Measurements from ENCODE around the gene CAND2. TPM values are rescaled to one million over a fixed set of nuclear protein-coding genes. Genes with fewer than 3 reads are reported as not detected.

The CAND2 gene
- total and polyA plus RNA-seq, 2 of the 8 experiments (the other 6 are each of a cell fraction or from before 2014, with no cell fraction given), result 8.7 TPM

DNA sequence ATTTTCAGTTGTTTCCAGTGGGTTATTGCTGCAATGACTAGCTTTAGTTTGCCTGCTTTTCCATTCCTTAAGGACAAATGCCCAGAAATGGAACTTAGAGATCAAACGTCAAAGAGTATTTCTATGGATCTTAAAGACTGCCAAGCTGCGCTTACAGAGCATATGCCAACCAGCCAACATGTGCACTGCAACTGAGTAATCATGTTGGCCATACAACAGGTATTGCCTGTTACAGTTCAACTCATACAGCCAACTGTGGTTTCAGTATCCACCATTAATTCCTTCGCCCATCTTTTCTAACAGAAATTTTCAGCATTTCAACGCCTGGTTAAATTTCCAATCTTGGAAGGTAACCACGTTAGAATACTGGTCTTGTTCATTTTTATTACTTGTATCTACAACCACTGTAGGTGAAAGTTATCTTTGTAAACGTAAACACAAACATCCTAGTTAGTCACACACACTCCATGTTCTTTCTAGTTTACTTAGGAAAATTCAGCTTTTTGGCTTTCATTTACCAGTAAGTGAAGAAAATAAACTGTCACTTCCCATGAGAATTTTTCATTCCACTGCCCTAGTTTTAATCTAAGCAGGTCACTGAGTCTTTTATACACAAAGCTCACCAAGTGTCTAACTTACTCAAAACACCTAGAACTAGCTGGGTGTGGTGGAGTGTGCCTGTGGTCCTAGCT is 41.0 kb downstream of the CAND2 start:
- ChIA-PET CTCF (ENCODE audit: partially characterized antibody) (interaction anchor here (0.6 to 1.4 kb wide), 7 partner anchors 14 to 453 kb away, joined by 3 to 5 read pairs (median 4); no protein-coding TSS in a partner anchor), POLR2A (ENCODE audit: partially characterized antibody) (interaction anchor here (0.5 to 20.9 kb wide), 21 partner anchors 9 to 252 kb away, joined by 3 to 661 read pairs (median 4); no protein-coding TSS in a partner anchor)
- H2AFZ ChIP-seq (ENCODE audit: low read length), result no peak overlapping the region
- H3K27me3 ChIP-seq (replicated peaks in 1 of 4; ENCODE audit: control insufficient read depth in 3 of 4, extremely low read depth in 1 of 4, insufficient read depth in 3 of 4, low read length in 3 of 4), result no peaks in the 10 kb centered on the region
- FAIRE-seq (no peak), DNase-seq (ENCODE audit: low read depth in 1 of 2, low spot score in 2 of 2) (no peak)
- H3K9ac ChIP-seq (replicated peaks in 1 of 4; ENCODE audit: extremely low read depth in 1 of 4, low read depth in 3 of 4, low read length in 3 of 4), result peak overlapping the region in 1 of 4 experiments; percentile 50; a peak in 2 of 7 replicates
- peaks cover 12% of the 10 kb centered on the region for H3K79me1 ChIP-seq (ENCODE audit: low read depth, low read length)
- peak overlapping the region; percentile 96 to 100 for H3K4me2 ChIP-seq (ENCODE audit: insufficient read depth in 1 of 2, low read depth in 2 of 2, low read length in 2 of 2)
- no peak overlapping the region for H2AK5ac ChIP-seq (ENCODE audit: low read depth, low read length)
- H3K36me3 ChIP-seq (ENCODE audit: control insufficient read depth in 2 of 4, insufficient read depth in 4 of 4, low read length in 3 of 4), result peaks cover 62 to 82% (median 72%) of the 10 kb centered on the region in 4 experiments
- TF ChIP-seq POLR2AphosphoS5 (IDR thresholded peaks at IDR 0.05; ENCODE audit: low read depth, low read length), result peak; percentile 69; the same call in 1 of the 2 replicates
- no peak for TF ChIP-seq BCL11A (IDR thresholded peaks at IDR 0.05; ENCODE audit: low read depth in 2 of 2, low read length in 2 of 2)
- peaks cover 10% of the 10 kb centered on the region for H3K23me2 ChIP-seq (ENCODE audit: low read depth, low read length)
- peak overlapping the region in 1 of 4 experiments; percentile 90; a peak in 1 of 8 replicates for H3K4me3 ChIP-seq (ENCODE audit: extremely low read depth in 1 of 4, insufficient read depth in 2 of 4, low read depth in 3 of 4, low read length in 4 of 4)
- H3K27ac ChIP-seq (ENCODE audit: low read depth, low read length), result no peak overlapping the region
- peaks cover 9 to 23% (median 14%) of the 10 kb centered on the region in 4 experiments for H3K4me1 ChIP-seq (replicated peaks in 1 of 4; ENCODE audit: control insufficient read depth in 3 of 4, insufficient read depth in 4 of 4, low read length in 3 of 4)
- H2BK5ac ChIP-seq (ENCODE audit: low read depth, low read length), result no peak overlapping the region
- no peak overlapping the region for H2BK120ac ChIP-seq (replicated peaks; ENCODE audit: low read depth, low read length)
- no peaks in the 10 kb centered on the region for H3K9me3 ChIP-seq (ENCODE audit: insufficient read depth in 2 of 2, low read depth in 1 of 2, low read length in 1 of 2)
- no peak overlapping the region for H3K23ac ChIP-seq (ENCODE audit: insufficient read length)
- peaks cover 28 to 49% of the 10 kb centered on the region in 2 experiments for H4K20me1 ChIP-seq (replicated peaks in 1 of 2; ENCODE audit: control insufficient read depth in 1 of 2, insufficient read depth in 2 of 2, low read length in 2 of 2)
- H3K56ac ChIP-seq (replicated peaks; ENCODE audit: insufficient read length, low read depth, low read length), result no peak overlapping the region
- H3K79me2 ChIP-seq (ENCODE audit: control insufficient read depth in 1 of 2, insufficient read depth in 2 of 2, low read length in 2 of 2), result peaks cover 21 to 58% of the 10 kb centered on the region in 2 experiments
- no peak overlapping the region for H2BK15ac ChIP-seq (ENCODE audit: low read length)
- H4K91ac ChIP-seq (replicated peaks; ENCODE audit: insufficient read length, low read length), result no peak overlapping the region
- 93% methylated on average over 6 of the region's 6 CpGs; no CpG with 5 or more reads in 1 of the 2 experiments for WGBS, 2 experiments (ENCODE audit: extremely low coverage in 1 of 2, insufficient coverage in 1 of 2, insufficient read length in 1 of 2, insufficient replicate concordance in 2 of 2, low coverage in 1 of 2, low lambda C conversion rate in 2 of 2, missing lambda C conversion rate in 1 of 2)
- H3K18ac ChIP-seq (ENCODE audit: extremely low read depth, low read length), result no peak overlapping the region
- H4K8ac ChIP-seq (ENCODE audit: extremely low read depth, insufficient read depth, low read length), result no peak overlapping the region
- no peak overlapping the region for H3K14ac ChIP-seq (ENCODE audit: insufficient read length)
- no peak overlapping the region for H2BK20ac ChIP-seq (ENCODE audit: low read length)
- no peak overlapping the region for H4K5ac ChIP-seq (ENCODE audit: insufficient read length, low read depth, low read length)
- no peak overlapping the region for H2BK12ac ChIP-seq (ENCODE audit: low read depth, low read length)
- no peak overlapping the region for H3K4ac ChIP-seq (replicated peaks; ENCODE audit: insufficient read length, low read depth, low read length)

Data from H1 (cell line).